ENCODE results near the gene TNFSF15.
"Not testable (repeated sequence)": the region's sequence is repeated elsewhere in the genome, so short reads cannot be mapped to it uniquely, and the experiment has no call there.

TNFSF15 gene

GRCh38 chr9:114757984-114758383, 47.9 kb downstream of the TNFSF15 start:
- in situ Hi-C loops (cut with MboI; ENCODE audit: low sequenced_read_pairs), result no loop called here

GRCh38 chr9:114757395-114757794, 48.4 kb downstream of the TNFSF15 start:
- in situ Hi-C loops (cut with MboI; ENCODE audit: low sequenced_read_pairs), result no loop called here

- in situ Hi-C loops (cut with MboI; ENCODE audit: low sequenced_read_pairs), result no loop called here
Observed at GRCh38 chr9:114756920-114757319, 48.9 kb downstream of the TNFSF15 start.

GRCh38 chr9:114754581-114754980, 51.3 kb downstream of the TNFSF15 start:
- in situ Hi-C loops (cut with MboI; ENCODE audit: low sequenced_read_pairs), result no loop called here

- in situ Hi-C loops (cut with MboI; ENCODE audit: low sequenced_read_pairs), result no loop called here
Observed at GRCh38 chr9:114746591-114747346, 59.1 kb downstream of the TNFSF15 start.

- in situ Hi-C loops (cut with MboI; ENCODE audit: low sequenced_read_pairs), result no loop called here
Observed at GRCh38 chr9:114745879-114746550, 59.8 kb downstream of the TNFSF15 start.

GRCh38 chr9:114745108-114745848, 60.6 kb downstream of the TNFSF15 start:
- in situ Hi-C loops (cut with MboI; ENCODE audit: low sequenced_read_pairs), result no loop called here

GRCh38 chr9:114743446-114743845, 62.4 kb downstream of the TNFSF15 start:
- in situ Hi-C loops (cut with MboI; ENCODE audit: low sequenced_read_pairs), result no loop called here

GRCh38 chr9:114742947-114743346, 62.9 kb downstream of the TNFSF15 start:
- in situ Hi-C loops (cut with MboI; ENCODE audit: low sequenced_read_pairs), result no loop called here

GRCh38 chr9:114741521-114741920, 64.3 kb downstream of the TNFSF15 start:
- in situ Hi-C loops (cut with MboI; ENCODE audit: low sequenced_read_pairs), result not testable (repeated sequence)

- in situ Hi-C loops (cut with MboI; ENCODE audit: low sequenced_read_pairs), result loop anchor here (10.0 kb wide), 2 partner anchors 166 to 276 kb away; no protein-coding TSS in a partner anchor
Observed at GRCh38 chr9:114738581-114739316, 67.1 kb downstream of the TNFSF15 start.

- in situ Hi-C loops (cut with MboI; ENCODE audit: low sequenced_read_pairs), result loop anchor here (10.0 kb wide), 2 partner anchors 167 to 277 kb away; no protein-coding TSS in a partner anchor
Observed at GRCh38 chr9:114737847-114738246, 68.0 kb downstream of the TNFSF15 start.

GRCh38 chr9:114737118-114737517, 68.7 kb downstream of the TNFSF15 start:
- in situ Hi-C loops (cut with MboI; ENCODE audit: low sequenced_read_pairs), result loop anchor here (10.0 kb wide), 2 partner anchors 168 to 278 kb away; no protein-coding TSS in a partner anchor

GRCh38 chr9:114735704-114736103, 70.1 kb downstream of the TNFSF15 start:
- in situ Hi-C loops (cut with MboI; ENCODE audit: low sequenced_read_pairs), result loop anchor here (10.0 kb wide), 2 partner anchors 169 to 279 kb away; no protein-coding TSS in a partner anchor

GRCh38 chr9:114735139-114735538, 70.7 kb downstream of the TNFSF15 start:
- in situ Hi-C loops (cut with MboI; ENCODE audit: low sequenced_read_pairs), result loop anchor here (10.0 kb wide), 2 partner anchors 170 to 280 kb away; no protein-coding TSS in a partner anchor
